T-helper 22 cell (primary cell): ENCODE data around the gene KLC3.

Experiments used
- DNase-seq: peaks from one replicate; pipeline ENCODE4 v3.0.0-alpha.2; 2020; ENCODE audit warnings: low read depth

Gene KLC3

GRCh38 chr19:45349430-45349941 lies 8.9 kb downstream of the KLC3 start:
- no peak for DNase-seq

- no peak for DNase-seq
These were observed 10.0 kb downstream of the KLC3 start for GRCh38 chr19:45350477-45351058.

GRCh38 chr19:45351401-45351952 lies 10.9 kb downstream of the KLC3 start:
- no peak for DNase-seq

GRCh38 chr19:45352062-45352461 lies 11.5 kb downstream of the KLC3 start:
- no peak for DNase-seq

- no peak for DNase-seq
These were observed 11.9 kb downstream of the KLC3 start for GRCh38 chr19:45352471-45352870.

- DNase-seq = no peak
These were observed 12.6 kb downstream of the KLC3 start for GRCh38 chr19:45352914-45353796.

GRCh38 chr19:45354241-45354842 lies 13.8 kb downstream of the KLC3 start:
- DNase-seq = no peak

GRCh38 chr19:45355402-45355801 lies 14.9 kb downstream of the KLC3 start:
- DNase-seq = no peak

- no peak for DNase-seq
These were observed 15.4 kb downstream of the KLC3 start for GRCh38 chr19:45355910-45356309.

GRCh38 chr19:45356760-45357444 lies 16.4 kb downstream of the KLC3 start:
- no peak for DNase-seq

- no peak for DNase-seq
These were observed 16.9 kb downstream of the KLC3 start for GRCh38 chr19:45357445-45357783.

- DNase-seq = no peak
These were observed 17.8 kb downstream of the KLC3 start for GRCh38 chr19:45358213-45358792.

- DNase-seq = no peak
These were observed 21.1 kb downstream of the KLC3 start for GRCh38 chr19:45361608-45362007.

GRCh38 chr19:45362291-45362690 lies 21.7 kb downstream of the KLC3 start:
- DNase-seq = no peak

GRCh38 chr19:45363861-45364459 lies 23.4 kb downstream of the KLC3 start:
- no peak for DNase-seq

GRCh38 chr19:45364696-45365095 lies 24.1 kb downstream of the KLC3 start:
- DNase-seq = no peak

- no peak for DNase-seq
These were observed 27.6 kb downstream of the KLC3 start for GRCh38 chr19:45368127-45368526.

- no peak for DNase-seq
These were observed 28.3 kb downstream of the KLC3 start for GRCh38 chr19:45368737-45369340.

- DNase-seq = peak; percentile 98
These were observed 30.1 kb downstream of the KLC3 start, which contains the start of gene ERCC2 for GRCh38 chr19:45370410-45371204. Gene ERCC2, minus strand, starts transcription at chr19:45370573. Its CDS starts 33 bp downstream, at chr19:45370540.
